ENCODE results near the gene FBXO44. TPM values are rescaled to one million over a fixed set of nuclear protein-coding genes. Genes with fewer than 3 reads are reported as not detected.

FBXO44 gene
- total RNA-seq, 3 donors from 2014 or later, result 6.5 to 19.1 (median 6.6) TPM

DNA sequence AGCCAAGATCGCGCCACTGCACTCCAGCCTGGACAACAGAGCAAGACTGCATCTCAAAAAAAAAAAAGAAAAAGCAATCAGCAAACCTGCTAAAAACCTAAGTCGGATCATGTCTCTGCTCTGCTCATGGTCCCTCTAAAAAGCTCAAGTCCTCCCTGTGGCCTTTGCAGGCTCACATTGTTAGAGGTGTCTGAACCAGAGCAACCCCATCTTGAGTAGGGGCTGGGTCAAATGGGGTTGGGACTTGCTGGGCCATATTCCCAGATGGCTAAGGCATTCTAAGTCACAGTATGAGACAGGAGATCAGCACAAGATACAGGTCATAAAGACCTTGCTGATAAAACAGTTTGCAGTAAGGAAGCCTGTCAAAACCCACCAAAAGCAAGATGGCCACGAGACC lies 33.8 kb downstream of the FBXO44 start:
- peaks cover 14% of the 10 kb centered on the region for H3K4me1 ChIP-seq (ENCODE audit: low read depth)
- no peaks in the 10 kb centered on the region for H3K36me3 ChIP-seq (ENCODE audit: low read depth)
- ATAC-seq (no peak), DNase-seq (no peak)
- H3K4me3 ChIP-seq, result no peak overlapping the region
- TF ChIP-seq, protein P1, sequence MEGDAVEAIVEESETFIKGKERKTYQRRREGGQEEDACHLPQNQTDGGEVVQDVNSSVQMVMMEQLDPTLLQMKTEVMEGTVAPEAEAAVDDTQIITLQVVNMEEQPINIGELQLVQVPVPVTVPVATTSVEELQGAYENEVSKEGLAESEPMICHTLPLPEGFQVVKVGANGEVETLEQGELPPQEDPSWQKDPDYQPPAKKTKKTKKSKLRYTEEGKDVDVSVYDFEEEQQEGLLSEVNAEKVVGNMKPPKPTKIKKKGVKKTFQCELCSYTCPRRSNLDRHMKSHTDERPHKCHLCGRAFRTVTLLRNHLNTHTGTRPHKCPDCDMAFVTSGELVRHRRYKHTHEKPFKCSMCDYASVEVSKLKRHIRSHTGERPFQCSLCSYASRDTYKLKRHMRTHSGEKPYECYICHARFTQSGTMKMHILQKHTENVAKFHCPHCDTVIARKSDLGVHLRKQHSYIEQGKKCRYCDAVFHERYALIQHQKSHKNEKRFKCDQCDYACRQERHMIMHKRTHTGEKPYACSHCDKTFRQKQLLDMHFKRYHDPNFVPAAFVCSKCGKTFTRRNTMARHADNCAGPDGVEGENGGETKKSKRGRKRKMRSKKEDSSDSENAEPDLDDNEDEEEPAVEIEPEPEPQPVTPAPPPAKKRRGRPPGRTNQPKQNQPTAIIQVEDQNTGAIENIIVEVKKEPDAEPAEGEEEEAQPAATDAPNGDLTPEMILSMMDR (IDR thresholded peaks at IDR 0.05), result no peak
- intact Hi-C loops (cut with DNase I, micrococcal nuclease), result no loop called here
- no peaks in the 10 kb centered on the region for H3K9me3 ChIP-seq

DNA sequence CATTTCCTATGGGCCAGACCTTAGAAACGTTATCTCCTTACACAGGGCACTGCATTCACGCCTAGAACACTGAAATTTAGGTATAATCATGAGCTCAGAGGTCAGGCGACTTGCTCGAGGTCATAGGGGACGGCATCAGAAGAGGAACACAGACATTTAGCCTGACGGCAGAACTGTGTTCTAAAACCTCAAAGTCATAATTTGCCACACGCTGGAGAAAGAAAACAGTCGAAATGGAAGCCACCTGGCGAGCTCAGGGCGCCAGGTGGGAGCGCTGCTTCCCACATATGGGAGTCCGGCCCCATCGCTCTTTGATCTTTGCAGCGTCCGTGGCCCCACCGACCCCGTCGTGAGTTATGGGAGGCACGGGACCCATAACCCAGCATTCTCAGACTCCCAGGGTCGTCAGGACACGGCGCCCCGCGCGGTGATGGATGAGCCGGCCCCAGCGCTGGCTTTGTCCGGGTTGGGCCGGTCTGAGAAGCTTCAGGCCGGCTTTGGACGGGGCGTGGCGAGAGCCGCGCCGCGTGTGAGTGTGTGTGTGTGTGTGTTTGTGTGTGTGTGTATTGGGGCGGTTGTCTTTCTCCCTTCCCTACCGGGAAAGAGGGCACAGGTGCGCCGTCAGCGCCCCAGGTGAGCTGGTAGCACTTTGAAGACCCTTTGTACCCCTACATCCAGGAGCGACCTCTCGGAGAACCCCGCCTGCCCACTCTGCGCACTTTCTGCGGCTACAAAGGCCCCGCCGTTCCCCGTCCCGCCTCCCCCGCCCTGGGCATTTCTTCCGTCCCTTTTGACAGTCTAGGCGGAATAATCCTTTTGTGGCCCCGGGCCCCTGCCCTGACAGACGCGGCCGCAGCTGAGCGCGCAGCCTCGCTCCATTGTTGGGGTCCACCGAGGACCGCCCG lies 36.0 kb downstream of the FBXO44 start:
- TF ChIP-seq, protein P1 (IDR thresholded peaks at IDR 0.05), result no peak
- no peak for DNase-seq
- no peaks in the 10 kb centered on the region for H3K36me3 ChIP-seq (ENCODE audit: low read depth)
- intact Hi-C loops (cut with DNase I, micrococcal nuclease), result no loop called here
- H3K4me1 ChIP-seq (ENCODE audit: low read depth), result peaks cover 14% of the 10 kb centered on the region
- no peak overlapping the region for H3K4me3 ChIP-seq
- ATAC-seq, result peak; percentile 58
- no peaks in the 10 kb centered on the region for H3K9me3 ChIP-seq

DNA sequence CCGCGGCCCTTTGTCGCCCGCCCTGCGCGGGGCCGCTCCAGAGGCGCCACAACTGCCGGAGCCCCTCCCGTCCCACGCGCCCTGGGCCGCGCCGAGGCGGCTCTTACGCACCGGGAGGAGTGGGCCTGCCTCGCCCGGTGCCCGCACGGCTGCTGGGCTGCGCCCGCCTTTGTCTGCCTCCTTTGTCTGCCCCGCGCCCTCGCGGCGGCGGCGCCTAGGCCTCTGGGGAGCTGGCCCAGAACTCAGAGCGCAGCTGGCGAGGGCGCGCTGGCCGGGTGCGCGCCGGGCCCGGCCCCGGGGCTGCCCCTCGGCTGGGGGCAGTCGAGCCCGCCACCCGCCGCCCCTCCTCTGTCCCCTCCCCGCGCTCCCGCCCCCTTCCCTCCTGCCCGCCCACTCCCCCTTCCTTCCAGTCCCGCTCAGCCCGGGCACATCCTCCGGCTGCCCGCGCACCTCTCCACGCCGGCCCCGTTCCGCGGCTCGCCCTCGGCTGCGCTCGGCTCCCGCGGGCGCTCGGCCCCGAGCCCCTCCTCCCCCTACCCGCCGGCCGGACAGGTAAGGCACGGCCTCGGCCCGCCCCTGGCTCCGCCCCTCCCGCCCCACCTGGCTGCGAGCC lies 36.7 kb downstream of the FBXO44 start, which contains the start of gene DRAXIN:
DRAXIN (plus strand) TSS at position 409 of the 613 bp plus-strand sequence. CDS start 14,549 bp downstream, outside the sequence.
- intact Hi-C loops (cut with DNase I, micrococcal nuclease), result no loop called here
- DNase-seq (no peak), ATAC-seq (peak; percentile 43)
- no peaks in the 10 kb centered on the region for H3K36me3 ChIP-seq (ENCODE audit: low read depth)
- H3K4me3 ChIP-seq, result no peak within 1 kb of the TSS
- H3K9me3 ChIP-seq, result no peaks in the 10 kb centered on the region
- TF ChIP-seq, protein P1 (IDR thresholded peaks at IDR 0.05), result no peak
- peaks cover 14% of the 10 kb centered on the region for H3K4me1 ChIP-seq (ENCODE audit: low read depth)

DNA sequence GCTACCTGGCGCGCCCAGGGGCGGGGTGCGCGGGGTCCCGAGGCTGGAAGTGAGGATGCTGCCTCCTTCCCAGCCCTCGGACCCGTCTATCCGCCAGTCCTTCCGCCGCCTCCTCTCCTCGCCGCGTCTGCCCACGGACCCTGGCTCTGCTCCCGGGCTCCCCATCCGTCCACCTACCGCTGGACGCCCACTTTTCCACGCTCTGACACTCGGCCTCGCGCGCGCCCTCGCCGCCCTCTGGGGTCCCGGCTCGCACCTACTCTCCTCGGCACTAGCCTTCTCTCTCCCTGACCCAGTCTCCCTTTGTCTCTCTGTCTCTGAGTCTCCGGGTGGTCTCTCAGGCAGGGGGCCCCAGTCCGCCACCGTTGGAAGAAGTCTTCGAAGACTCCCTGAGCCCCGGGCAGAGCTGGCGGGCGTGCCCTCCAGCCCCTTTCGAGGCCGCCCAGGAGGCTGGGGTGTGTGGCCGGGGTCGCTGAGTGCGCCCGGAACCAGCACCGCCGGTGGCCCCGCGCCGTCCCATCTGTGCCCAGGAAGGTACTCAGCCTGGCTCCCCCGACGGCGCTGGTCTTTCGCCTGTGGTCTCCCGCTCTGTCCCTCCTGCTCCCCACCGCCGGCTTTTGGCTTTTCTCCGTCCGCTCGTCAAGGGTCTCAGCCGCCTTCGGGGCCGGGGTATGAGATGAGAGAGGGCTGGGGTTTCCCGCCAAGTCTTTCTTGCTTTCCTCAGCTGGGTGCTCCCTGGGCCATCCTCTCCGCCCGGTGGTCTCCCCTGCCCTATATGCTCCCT lies 37.4 kb downstream of the FBXO44 start:
- no peak for DNase-seq
- Histone ChIP-seq H3K9me3 (no peaks in the 10 kb centered on the region), H3K4me3 (no peak overlapping the region), H3K36me3 (ENCODE audit: low read depth) (no peaks in the 10 kb centered on the region), H3K4me1 (ENCODE audit: low read depth) (peaks cover 14% of the 10 kb centered on the region)
- intact Hi-C loops (cut with DNase I, micrococcal nuclease), result no loop called here
- TF ChIP-seq, protein P1 (IDR thresholded peaks at IDR 0.05), result no peak
- ATAC-seq, result no peak

DNA sequence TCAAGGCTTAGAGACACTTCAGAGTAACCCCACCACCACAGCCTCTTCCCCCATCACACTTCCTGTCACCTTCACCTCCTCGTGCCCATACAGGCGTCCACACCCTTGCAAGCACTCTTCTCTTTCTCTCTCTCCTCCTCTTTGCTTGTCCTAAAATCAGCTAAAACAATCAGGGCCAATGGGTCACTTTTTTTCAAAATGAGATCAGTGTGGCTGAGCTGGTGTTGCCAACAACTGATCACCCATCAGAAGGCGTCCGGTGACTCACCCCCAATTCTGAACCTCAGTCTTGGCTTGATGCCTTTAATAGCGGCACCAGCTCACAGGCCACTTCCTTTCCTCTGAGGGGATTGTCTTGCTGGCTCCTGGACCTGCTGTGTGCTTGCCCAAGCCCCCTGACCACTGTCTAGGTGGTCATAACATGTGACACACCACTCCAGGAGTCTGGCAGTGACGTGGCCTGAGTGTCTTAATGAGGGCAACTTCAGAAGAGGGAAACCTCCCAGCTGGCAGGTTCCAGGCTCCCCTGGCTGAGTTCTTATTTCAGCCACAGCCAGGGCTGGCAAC lies 38.4 kb downstream of the FBXO44 start:
- peak; percentile 46 for ATAC-seq
- intact Hi-C loops (cut with DNase I, micrococcal nuclease), result no loop called here
- DNase-seq, result no peak

More for the DNA sequence above, 38.4 kb downstream of the FBXO44 start:
- Histone ChIP-seq H3K4me3 (no peak overlapping the region), H3K9me3 (no peaks in the 10 kb centered on the region), H3K36me3 (ENCODE audit: low read depth) (no peaks in the 10 kb centered on the region), H3K4me1 (ENCODE audit: low read depth) (peaks cover 14% of the 10 kb centered on the region)
- TF ChIP-seq, protein P1 (IDR thresholded peaks at IDR 0.05), result no peak

Measured in mucosa of descending colon (tissue), 3 donors.